Activated CD4-positive, alpha-beta T cell treated with anti-CD3 and anti-CD28 coated beads, Interleukin-10, Interleukin-2, amounts not matched to agents 100 ng/mL and 50 ng/mL, durations not matched to agents 16 hours and 8 hours (primary cell): ENCODE measurements around the gene TTBK1.

Source experiments
- DNase-seq: peaks from one replicate; pipeline ENCODE4 v3.0.0-alpha.2; 2020

TTBK1 gene

DNA sequence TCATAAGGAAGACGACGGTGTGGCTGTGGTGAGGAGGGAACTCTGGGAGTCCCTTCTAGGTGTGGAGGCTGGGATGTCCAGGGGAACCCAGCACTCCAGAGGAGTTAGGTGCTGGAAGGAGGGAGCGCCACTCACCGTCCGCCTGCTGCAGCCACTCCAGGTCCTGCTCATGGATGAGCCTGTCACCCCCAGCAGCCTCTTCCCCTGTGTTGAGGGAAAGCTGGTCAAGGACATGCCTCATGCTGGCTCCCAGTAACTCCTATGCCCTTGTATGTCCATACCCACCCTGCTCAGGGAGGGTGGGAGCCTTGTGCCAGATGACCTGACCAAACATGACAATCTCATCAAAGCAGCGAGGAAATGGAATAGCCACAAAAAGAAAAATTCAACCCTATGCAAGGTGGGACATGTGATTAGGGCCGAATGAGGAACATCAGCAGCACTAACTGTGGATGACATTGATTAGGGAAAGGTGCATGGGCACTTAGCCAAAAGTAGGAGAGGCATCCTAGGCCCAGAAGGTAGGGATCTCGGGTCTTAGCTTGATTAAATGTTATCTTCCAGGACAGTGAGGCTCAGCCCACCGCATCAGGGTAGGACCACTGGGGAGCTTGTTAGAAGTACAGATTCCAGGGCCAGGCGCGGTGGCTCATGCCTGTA, 17.0 kb upstream of the TTBK1 start:
- DNase-seq = no peak

DNA sequence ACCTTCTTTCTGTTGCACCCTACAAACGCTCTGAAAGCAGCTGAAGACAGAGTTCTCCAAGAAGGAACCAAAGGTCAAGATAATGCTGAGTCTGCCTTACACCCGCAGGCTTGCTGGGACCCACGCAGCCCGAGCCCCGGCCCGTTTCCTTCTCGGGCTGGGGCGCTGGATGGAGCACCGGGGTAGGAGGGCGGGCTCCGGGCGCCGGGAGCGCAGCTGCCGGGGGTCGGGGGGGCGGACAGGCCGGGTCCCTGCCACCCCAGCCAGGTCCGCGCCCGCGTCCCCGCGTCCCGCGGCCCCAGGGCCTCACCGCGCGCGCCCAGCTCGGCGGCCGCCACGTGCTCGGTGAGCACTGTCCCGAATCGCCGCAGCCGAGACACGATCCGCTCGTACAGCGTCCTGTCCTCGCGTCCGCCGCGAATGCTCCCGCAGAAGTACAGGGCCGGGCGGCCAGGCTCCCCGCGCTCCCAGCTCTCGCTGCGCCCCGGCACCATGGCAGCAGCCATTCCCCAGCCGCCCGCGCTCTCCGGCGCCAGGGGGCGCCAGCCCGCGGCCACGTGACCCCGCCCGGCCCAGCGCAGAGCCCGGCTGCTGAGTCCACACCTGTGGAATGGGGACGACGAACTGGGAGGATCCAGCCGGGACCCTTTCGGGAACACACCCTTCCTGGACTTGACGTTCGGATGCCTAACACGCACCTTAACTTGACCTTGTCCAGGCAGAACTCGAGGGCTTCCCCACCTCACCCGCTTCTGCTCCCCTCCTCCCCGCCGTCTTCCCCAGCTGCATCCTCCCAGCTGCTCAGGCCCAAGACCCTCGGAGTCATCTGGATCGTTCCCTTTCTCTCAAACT, 14.1 kb upstream of the TTBK1 start, which contains the start of gene DNPH1:
Gene DNPH1 (minus strand): TSS at position 531 of the 852 bp plus-strand sequence. CDS start 25 bp downstream, at position 506.
- DNase-seq = peak; percentile 87

DNA sequence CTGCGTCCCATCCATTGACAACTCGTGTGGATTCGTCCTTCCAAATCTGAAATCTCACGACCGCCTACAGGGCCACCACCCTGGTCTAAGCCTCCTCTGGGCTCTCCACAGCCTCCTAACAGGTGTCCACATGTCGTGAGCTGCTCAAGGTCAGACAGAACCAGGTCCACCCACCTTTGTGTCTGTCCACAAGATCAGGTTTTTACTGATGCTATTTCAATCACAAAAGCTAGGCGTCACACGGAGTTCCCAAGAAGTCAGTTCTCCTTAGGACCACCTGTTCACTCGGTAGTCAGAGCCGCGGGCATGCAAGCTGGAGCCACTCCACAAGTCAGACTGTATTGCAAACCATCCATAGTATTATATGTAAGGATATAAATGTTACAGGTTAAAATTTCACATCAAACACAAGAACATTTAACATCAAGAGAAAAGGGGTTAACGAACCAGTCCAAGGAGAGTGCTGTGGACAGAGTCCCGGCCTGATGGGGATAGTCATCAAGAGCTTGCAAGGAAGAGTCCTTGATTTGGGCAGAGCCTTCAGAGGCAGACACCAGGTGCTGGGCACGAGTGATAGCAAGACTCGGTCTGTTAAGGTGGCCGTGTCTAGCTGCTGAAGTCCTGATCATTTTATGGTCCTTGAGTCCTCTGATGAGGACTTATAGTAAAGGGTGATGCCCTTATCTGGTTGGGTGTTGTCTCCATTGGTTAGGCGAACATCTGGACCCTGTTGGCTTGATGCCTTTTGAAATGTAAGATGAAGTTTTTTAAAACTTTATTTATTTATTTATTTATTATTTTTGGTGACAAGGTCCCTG, 13.3 kb upstream of the TTBK1 start:
- no peak for DNase-seq

DNA sequence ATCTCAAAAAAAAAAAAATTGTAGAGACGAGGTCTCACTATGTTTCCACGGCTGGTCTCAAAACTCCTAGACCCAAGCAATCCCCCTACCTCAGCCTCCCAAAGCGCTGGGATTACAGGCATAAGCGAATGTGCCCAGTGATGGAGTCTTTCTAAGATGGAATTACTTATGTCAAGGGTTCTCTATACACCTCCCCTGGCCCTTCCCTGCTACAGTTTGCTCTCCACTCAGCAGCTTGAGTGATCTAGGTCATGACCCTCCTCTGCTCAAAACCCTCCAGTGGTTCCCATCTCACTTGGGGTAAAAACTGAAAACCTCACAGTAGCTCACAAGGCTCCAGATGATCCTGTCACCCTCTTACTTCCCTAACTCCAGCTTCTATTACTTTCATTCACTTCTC, 12.2 kb upstream of the TTBK1 start:
- no peak for DNase-seq

DNA sequence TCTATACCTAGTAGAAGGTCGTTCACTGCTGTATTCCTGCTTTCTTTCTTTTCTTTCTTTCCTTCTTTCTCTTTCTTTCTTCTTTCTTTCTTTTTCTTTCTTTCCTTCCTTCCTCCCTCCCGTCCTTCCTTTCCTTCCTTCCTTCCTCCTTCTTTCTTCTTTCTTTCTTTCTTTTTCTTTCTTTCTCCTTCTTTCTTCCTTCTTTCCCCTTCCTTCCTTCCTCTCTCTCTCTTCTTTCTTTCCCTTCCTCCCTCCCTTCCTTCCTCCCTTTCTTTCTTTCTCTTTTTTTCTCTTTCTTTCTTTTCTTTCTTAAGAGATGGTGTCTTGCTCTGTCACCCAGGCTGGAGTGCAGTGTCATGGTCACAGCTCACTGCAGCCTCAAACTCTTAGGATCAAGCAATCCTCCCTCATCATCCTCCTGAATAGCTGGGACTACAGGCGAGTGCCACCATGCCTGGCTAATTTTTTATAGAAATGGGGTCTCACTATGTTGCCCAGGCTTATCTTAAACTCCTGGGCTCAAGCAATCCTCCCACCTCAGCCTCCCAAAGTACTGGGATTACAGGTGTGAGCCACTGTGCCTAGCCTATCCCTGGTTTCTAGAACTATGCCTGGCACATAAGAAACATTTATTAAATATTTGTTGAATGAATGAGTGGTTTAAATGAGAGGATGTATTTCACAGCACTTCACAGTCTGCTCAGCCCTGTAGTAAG, 11.4 kb upstream of the TTBK1 start:
- no peak for DNase-seq

DNA sequence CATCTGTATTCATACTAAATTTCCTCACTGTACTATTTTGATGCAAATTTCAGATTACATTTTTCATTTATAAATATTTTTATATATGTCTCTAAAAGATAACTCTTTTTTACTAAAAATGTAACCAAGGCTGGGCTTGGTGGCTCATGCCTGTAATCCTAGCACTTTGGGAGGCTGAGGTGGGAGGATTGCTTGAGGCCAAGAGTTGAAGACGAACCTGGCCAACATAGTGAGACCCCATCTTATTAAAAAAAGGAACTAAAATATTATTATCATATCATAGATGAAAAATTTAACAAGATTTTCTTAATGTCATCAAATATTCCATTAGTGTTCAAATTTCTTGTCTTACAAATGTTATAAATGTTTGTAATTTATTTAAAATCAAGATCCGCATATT, 7.4 kb upstream of the TTBK1 start:
- DNase-seq = no peak

DNA sequence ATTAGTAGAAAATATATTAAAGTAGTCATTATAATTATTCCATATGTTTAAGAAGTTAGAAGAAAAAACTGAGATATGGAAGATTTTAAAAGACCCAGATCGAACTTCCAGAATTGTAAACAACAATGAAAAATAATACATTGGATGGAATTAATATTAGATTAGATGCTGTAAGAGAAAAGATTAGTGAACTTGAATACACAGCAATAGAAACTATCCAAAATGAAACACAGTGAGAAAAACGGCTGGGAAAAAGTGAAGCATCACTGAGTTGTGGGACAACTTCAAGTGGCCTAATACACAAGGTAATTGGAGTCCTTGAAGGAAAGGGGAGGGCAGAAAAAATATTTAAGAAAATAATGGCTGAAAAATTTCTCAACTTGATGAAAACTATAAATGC, 4.2 kb upstream of the TTBK1 start:
- no peak for DNase-seq

DNA sequence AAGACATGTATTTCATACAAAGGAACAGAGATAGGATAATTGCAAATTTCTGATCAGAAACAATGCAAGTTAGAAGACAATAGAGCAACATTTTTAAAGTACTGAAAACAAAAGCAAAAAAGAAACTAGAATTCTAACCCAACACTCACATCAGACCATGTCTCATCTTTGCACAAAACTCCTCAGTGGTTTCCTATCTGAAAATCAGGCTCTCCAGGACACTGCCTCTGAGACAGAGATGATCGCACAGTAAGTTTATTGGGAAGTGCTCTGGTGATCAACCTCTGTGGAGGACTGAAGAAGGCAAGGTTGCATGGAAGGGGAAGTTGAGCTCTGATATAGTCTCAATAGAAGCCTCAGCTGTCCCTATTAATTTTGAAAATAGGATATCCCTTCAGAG, 2.3 kb upstream of the TTBK1 start:
- no peak for DNase-seq

DNA sequence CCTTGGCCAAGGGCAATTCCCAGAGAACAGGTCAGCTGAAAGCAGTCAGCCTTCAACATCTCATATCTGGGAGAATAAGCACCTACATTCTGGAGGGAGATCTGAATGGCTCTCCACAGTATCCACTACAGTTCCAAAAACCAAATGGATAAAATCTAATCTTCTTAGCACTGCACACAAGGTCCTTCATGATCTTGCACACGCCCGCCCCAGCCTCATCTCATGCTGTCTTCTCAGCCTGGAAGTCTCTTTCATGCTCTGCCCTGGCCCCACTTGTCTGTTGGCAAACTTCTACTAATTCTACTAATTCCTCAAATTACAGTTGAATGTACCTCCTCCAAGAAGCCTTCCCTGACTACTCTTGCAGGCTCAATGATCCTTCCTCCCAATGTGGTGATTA, 1.8 kb upstream of the TTBK1 start:
- DNase-seq = no peak

DNA sequence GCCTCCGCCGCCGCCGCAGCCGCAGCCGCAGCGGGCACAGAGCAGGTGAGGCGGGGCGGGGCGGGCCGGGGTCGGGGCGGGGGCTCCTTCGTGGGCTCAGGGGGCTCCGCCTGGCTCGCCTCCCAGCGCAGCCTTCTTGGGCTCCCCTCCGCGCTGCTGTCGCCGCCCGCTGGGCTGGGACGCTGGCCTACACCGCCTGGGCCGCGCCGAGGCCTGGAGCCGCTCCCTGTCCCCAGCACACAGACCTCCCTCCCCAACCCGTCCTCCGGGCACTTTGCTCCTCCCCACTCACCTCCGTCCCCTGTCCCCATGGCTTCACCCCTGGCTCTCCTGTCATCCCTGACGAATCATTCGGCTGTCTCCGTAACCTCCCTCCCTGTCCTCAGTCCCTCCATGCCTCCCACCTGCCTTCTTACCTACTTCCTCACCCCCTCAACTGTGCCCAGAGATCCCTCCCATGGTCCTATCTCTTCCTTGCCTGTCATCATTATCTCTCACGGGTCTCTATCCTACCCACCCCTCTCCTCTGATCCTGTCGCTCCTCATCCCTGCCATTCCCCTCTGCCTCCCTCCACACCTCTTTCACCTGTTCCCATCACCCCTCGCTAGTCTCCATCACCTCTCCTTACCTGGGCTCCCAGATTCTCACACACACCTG, 512 bp downstream of the TTBK1 start:
- no peak for DNase-seq

DNA sequence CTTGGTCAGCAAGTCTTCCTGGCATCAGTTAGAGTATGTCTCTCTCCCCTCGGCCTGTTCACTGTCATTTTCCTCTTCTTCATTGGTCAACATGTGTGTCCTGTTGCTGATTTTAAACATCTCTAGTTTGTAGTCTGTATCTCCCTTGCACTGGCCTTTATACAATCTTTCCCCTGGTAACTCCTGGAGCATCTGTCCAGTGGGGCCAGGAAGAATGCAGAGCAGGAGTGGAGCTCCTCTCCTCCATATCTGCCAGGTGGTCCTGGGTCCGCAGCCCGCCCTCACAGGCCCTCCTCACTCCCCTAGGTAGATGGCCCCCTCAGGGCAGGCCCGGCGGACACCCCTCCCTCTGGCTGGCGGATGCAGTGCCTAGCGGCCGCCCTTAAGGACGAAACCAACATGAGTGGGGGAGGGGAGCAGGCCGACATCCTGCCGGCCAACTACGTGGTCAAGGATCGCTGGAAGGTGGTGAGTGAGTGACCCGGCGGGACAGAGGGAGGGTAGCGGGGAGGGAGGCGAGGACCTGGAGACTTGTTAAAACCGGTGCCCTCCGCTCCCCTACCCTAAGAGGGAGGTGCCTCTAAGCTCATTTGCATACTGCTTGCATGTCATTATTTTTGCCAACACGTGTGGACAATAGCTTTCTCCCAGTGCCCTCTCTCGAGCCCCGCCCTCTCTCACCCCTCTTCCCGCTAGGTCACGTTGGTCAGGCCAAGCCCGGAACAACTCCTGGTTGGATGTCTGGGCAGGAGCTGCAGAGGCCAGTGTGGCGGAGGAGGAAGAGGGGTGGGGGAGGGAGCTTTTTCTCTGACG, 3.2 kb downstream of the TTBK1 start:
- peak; percentile 42 for DNase-seq

DNA sequence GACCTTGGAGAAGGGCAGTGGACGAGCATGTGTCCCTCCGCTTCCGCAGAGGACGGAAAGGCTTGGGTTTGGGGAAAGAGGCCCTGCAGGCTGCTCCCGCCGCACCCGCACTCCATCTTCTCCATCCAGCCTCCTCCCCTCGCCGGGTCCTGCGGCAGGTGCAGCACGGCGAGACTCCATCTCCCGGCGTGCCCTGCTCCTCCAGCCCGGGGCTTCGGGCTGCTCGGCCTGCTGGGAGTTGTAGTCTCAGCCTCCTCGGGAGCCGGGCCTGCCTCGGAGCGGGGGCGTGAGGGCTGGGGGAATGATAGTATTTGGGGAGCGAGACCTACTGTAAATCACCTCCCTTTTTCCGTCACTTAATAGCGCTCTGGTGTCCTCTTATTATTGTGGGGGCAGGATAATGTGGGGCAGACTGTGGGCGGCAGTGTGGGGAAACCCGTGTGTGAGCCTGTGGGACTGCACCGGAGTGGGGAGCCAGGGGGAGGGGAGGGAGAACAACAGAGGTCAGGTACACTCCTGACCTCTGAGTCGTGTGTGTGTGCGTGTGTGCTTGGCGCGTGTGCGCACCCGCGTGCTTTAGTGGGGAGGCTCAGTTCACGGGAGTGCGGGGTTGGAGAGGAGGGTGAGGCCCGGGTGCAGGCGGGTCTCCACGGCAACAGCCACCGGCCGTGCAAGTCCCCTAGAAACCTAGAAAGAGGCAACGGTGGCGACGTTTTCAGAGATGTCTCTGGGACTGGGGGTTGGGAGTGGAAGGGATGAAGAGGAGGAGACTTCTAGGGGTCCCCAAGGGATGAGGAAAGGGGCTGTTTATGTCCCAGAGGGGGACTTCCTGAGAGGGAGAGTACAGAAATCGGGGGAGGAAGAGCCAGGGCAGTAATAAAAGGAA, 4.1 kb downstream of the TTBK1 start:
- peak; percentile 92 for DNase-seq

DNA sequence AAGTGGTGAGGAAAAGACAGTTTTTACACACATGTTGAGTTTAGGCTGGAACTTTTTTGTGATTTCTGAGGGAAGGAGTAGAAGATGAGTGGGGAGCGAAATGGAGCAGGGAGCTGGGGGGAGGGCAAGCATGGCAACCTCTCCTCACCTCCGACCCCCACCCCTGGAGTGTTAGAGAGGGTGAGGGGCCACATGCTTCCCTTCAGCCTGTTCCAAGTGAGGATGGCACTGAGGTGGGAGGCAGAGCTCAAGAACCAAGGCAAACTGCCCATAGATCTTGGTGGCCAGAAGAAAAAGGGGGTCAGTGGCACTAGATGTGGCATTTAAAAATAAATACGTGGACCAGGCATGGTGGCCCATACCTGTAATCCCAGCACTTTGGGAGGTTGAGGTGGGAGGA, 4.8 kb downstream of the TTBK1 start:
- no peak for DNase-seq

DNA sequence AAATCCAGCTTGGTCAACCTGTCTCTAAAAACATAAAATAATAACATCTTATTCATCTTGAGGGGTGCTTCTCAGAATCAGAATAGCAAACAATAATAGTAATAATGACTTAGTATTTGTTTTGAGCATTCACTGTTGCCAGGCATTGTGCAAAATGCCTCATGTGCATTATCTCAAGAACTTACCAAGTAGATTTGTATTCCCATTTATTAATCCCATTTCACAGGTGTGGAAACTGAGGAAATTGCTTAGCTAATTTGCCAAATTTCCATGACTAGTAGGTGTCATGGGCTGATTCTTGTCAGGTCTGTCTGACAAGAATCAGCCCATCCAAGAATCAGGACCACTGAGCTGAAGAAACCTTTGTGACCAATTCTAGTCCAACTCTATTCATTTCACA, 5.5 kb downstream of the TTBK1 start:
- no peak for DNase-seq

DNA sequence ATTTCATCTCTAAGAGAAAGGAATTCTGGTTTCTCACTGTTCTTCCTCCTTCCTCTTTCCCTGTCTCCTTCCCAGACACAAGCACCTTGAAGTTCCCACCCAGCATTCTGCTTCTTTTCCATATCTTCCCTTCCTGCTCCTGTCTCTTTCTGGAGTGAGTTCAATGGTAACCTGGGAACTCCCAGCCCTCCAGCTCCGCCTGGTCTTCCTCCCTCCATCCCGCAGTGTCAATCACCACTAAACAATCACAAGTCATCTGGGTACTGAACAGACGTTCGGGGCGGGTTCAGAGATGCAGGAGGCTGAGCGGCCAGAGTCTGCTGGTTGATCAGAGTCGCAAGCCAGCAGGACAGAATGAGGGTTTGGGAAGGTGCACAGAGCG, 7.7 kb downstream of the TTBK1 start:
- DNase-seq = no peak

DNA sequence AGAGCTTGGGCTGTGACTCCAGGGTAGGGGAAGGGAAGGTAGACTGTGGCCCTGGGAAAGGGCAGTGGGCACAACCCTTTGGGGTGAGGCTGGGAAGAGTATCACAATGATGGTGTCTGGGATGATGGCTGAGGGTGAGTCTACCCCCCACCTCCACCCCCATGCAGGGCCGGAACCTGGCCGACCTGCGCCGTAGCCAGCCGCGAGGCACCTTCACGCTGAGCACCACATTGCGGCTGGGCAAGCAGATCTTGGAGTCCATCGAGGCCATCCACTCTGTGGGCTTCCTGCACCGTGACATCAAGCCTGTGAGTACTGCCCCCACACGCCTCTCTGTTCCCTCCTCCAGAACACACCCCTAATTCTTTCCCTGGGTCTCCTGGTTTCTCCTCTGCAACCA, 10.1 kb downstream of the TTBK1 start:
- DNase-seq = no peak

DNA sequence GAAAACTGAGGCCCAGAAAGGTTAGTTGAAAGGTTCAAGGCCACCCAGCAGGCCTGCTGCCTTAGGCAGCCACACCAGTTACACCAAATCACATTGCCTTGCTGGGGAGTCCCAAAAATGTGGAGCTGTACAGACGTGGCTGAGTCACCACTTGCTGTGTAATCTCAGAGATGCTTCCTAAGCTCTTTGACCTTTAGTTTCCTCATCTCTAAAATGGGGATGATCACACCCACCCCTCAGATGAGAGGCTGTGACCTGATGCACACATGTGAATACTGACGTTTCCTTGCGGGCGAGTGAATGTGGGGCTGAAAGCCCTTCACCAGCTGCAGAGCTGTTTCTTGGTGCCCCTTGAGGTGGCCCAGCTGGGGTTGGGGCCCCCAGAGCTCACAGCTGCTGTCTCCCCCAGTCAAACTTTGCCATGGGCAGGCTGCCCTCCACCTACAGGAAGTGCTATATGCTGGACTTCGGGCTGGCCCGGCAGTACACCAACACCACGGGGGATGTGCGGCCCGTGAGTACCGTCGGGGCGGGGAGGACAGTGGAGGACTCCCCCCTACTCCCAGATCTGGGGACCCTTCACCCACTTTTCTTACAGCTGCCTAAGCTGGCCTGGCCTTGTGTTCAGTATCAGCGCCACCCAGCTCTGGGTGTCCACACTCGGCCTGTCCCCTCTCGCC, 11.0 kb downstream of the TTBK1 start:
- DNase-seq = peak; percentile 40

DNA sequence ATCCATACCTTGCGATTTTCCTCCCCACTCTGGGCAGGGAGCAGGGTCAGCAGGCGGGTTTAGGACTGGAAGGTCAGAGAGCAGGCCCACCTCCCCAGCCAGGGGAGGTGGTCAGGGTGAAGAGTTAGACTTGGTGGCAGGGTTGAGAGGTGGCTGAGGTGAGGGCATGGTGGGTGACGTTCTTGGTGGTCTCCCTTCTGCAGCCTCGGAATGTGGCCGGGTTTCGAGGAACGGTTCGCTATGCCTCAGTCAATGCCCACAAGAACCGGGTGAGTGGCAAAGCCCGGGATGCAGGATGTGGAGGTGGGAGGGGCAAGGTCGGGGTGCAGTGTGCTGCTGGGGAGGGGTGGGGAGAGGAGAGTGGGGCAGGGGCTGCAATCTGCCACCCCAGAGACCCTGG, 11.6 kb downstream of the TTBK1 start:
- no peak for DNase-seq

DNA sequence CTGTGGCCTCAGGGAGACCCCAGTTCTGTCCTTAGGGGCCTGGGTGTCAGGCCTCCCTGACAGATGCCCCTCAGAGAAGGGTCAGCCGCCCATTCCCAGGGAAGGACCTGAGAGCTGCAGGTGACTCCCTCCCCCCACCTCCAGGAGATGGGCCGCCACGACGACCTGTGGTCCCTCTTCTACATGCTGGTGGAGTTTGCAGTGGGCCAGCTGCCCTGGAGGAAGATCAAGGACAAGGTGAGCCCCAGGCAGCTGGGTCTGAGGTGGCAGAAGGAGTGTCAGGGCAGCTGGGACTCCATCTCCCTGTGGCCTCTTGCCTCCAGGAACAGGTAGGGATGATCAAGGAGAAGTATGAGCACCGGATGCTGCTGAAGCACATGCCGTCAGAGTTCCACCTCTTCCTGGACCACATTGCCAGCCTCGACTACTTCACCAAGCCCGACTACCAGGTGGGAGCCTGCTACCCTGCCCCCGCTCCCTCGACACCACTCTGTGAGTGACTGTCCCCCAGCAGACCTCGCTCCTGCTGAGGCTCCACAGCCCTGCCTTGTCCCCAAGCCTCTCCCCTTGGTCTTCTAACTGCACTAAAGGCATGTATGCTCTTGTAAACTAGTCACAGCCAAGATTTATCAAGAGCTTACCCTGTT, 12.2 kb downstream of the TTBK1 start:
- DNase-seq = no peak
